ENCODE measurements around the gene ANKRD66. TPM values are rescaled to one million over a fixed set of nuclear protein-coding genes. Genes with fewer than 3 reads are reported as not detected.

Gene ANKRD66
- total and polyA plus RNA-seq, 2 donors (not counting 3 experiments of a cell fraction or from before 2014, with no cell fraction given) = not detected

GRCh38 chr6:46741910-46742309, 4.8 kb upstream of the ANKRD66 start:
- DNase-seq (ENCODE audit: low read depth, low spot score) (no peak), FAIRE-seq (no peak)
- Histone ChIP-seq H3K4me3 (replicated peaks in 1 of 3; ENCODE audit: insufficient read depth in 1 of 3, low read depth in 1 of 3, low read length in 3 of 3) (no peak overlapping the region), H3K9me3 (replicated peaks; ENCODE audit: control insufficient read depth, insufficient read depth, low read length) (no peaks in the 10 kb centered on the region), H3K9ac (replicated peaks; ENCODE audit: extremely low read depth, insufficient read depth, low read length) (no peak overlapping the region), H3K4me1 (ENCODE audit: control insufficient read depth, extremely low read depth, insufficient read depth, low read length) (no peaks in the 10 kb centered on the region), H3K27me3 (ENCODE audit: control insufficient read depth in 2 of 2, insufficient read depth in 2 of 2, low read length in 2 of 2) (peaks cover 0 to 8% of the 10 kb centered on the region in 2 experiments), H3K27ac (ENCODE audit: insufficient read depth, low read depth, low read length) (no peak overlapping the region), H3K36me3 (ENCODE audit: control insufficient read depth in 2 of 2, extremely low read depth in 1 of 2, insufficient read depth in 2 of 2, low read length in 2 of 2) (no peaks in the 10 kb centered on the region), H2AFZ (ENCODE audit: low read depth, low read length) (no peak overlapping the region), H3K4me2 (ENCODE audit: insufficient read depth, low read length) (no peak overlapping the region), H3K79me2 (ENCODE audit: control insufficient read depth, insufficient read depth, low read length) (no peaks in the 10 kb centered on the region), H4K20me1 (replicated peaks; ENCODE audit: control insufficient read depth, extremely low read depth, insufficient read depth, low read length) (no peaks in the 10 kb centered on the region), H3K9me1 (replicated peaks; ENCODE audit: control insufficient read depth, extremely low read depth, insufficient read depth, low read length) (no peaks in the 10 kb centered on the region)
- CTCF ChIA-PET = no interaction called here
- dilution Hi-C loops (cut with MboI; ENCODE audit: extremely low pct_ligation_motif_present, low sequenced_read_pairs) (no loop called here), intact Hi-C loops (cut with micrococcal nuclease) (no loop called here)
- POLR2A ChIA-PET = no interaction called here
- TF ChIP-seq CTCF (IDR thresholded peaks at IDR 0.05; ENCODE audit: extremely low read depth in 1 of 2, insufficient read depth in 1 of 2, low read depth in 1 of 2, low read length in 2 of 2) = no peak
- no peak for TF ChIP-seq MYC (IDR thresholded peaks at IDR 0.05; ENCODE audit: low read depth, low read length)
- TF ChIP-seq POLR2A (IDR thresholded peaks at IDR 0.05; ENCODE audit: low read depth, low read length) = no peak
- no peak for TF ChIP-seq FOS (IDR thresholded peaks at IDR 0.05; ENCODE audit: borderline replicate concordance, insufficient read depth, low read length)
- BruUV-seq (replicated peaks) = no TSS peak

- Histone ChIP-seq H3K27me3 (ENCODE audit: control insufficient read depth in 2 of 2, insufficient read depth in 2 of 2, low read length in 2 of 2) (peaks cover 0 to 6% of the 10 kb centered on the region in 2 experiments), H3K9me1 (replicated peaks; ENCODE audit: control insufficient read depth, extremely low read depth, insufficient read depth, low read length) (no peaks in the 10 kb centered on the region), H3K36me3 (ENCODE audit: control insufficient read depth in 2 of 2, extremely low read depth in 1 of 2, insufficient read depth in 2 of 2, low read length in 2 of 2) (no peaks in the 10 kb centered on the region), H4K20me1 (replicated peaks; ENCODE audit: control insufficient read depth, extremely low read depth, insufficient read depth, low read length) (no peaks in the 10 kb centered on the region), H3K9me3 (replicated peaks; ENCODE audit: control insufficient read depth, insufficient read depth, low read length) (no peaks in the 10 kb centered on the region), H3K9ac (replicated peaks; ENCODE audit: extremely low read depth, insufficient read depth, low read length) (no peak overlapping the region), H3K4me2 (ENCODE audit: insufficient read depth, low read length) (no peak overlapping the region), H3K79me2 (ENCODE audit: control insufficient read depth, insufficient read depth, low read length) (no peaks in the 10 kb centered on the region), H3K4me3 (replicated peaks in 1 of 3; ENCODE audit: insufficient read depth in 1 of 3, low read depth in 1 of 3, low read length in 3 of 3) (no peak overlapping the region), H2AFZ (ENCODE audit: low read depth, low read length) (no peak overlapping the region), H3K4me1 (ENCODE audit: control insufficient read depth, extremely low read depth, insufficient read depth, low read length) (no peaks in the 10 kb centered on the region), H3K27ac (ENCODE audit: insufficient read depth, low read depth, low read length) (no peak overlapping the region)
- intact Hi-C loops (cut with micrococcal nuclease) = no loop called here
- POLR2A ChIA-PET = no interaction called here
- BruUV-seq (replicated peaks) = no TSS peak
- CTCF ChIA-PET = no interaction called here
- dilution Hi-C loops (cut with MboI; ENCODE audit: extremely low pct_ligation_motif_present, low sequenced_read_pairs) = no loop called here
- DNase-seq (ENCODE audit: low read depth, low spot score) (no peak), FAIRE-seq (no peak)
- TF ChIP-seq FOS (IDR thresholded peaks at IDR 0.05; ENCODE audit: borderline replicate concordance, insufficient read depth, low read length) (no peak), MYC (IDR thresholded peaks at IDR 0.05; ENCODE audit: low read depth, low read length) (no peak), GATA2 (IDR thresholded peaks at IDR 0.05; ENCODE audit: insufficient read depth, insufficient read length, low read depth, low read length) (no peak), MAX (IDR thresholded peaks at IDR 0.05; ENCODE audit: insufficient read depth, insufficient read length) (no peak), EZH2 (IDR thresholded peaks at IDR 0.05; ENCODE audit: borderline replicate concordance, low read depth, low read length, severe bottlenecking) (no peak), POLR2A (IDR thresholded peaks at IDR 0.05; ENCODE audit: low read depth, low read length) (no peak), POLR2AphosphoS5 (IDR thresholded peaks at IDR 0.05; ENCODE audit: insufficient read depth, low read depth, low read length) (no peak), CTCF (IDR thresholded peaks at IDR 0.05; ENCODE audit: extremely low read depth in 1 of 2, insufficient read depth in 1 of 2, low read depth in 1 of 2, low read length in 2 of 2) (no peak), JUN (IDR thresholded peaks at IDR 0.05; ENCODE audit: borderline replicate concordance, insufficient read depth, insufficient read length, low read depth) (no peak)
Observed at GRCh38 chr6:46743425-46744158, 3.1 kb upstream of the ANKRD66 start.
